Measurements from ENCODE around the gene USH1C.
A peak's percentile ranks its signal among the peaks of the same experiment; 100 is the strongest.

The USH1C gene

DNA sequence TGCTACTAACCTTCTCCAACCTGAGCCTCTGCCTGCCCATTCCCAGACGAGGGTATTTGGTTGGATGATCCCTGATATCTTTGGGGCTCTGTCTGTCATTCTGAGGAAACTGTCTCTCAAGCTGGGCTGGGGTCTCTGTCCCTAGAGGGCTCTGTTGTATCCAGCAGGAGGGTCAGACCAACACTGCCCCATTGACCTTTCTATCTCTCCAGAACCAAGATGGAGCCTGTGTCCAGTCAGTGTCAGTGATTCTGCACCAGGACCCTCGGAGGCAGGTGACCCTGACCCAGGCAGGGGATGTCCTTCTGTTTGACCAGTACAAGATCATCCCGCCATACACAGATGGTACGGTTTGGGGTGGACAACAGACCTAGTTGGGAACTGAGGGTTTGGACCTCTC is 24.7 kb upstream of the USH1C start:
- DNase-seq = no peak

GRCh38 chr11:17564687-17565042 is 20.4 kb upstream of the USH1C start:
- DNase-seq = no peak

DNA sequence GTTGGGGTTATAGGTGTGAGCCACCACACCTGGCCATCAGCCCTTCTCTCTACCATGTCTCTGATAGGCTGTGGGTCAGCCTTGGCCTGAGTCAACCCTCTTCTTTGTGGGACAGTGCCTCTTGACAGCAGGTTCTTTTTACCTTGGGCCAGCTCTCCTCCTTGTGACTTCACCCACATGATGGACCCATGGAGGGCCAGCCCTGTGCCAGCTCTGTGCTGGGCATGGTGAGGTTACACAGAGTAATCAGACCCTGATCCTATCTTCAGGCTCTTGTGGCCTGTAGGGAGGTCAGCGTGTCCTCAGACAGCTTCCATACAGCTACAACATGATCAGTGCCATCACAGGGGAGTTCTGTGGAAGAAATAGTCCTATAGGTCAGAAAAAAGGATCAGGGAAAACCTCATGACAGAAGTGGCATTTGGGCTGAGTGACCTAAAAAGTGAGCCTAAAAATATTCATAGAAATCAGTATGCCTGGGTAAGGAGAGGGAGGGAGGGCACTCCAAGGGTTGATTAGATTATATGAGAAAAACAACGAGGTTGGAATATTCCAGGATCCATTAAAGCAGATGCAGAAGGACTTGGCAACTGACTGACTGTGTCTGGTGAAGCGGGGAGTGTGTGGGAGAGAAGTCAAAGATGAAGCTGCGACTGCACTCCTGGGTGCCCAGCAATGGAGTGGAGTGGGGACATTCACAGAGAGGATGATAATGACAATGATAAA is 19.9 kb upstream of the USH1C start:
- peak; percentile 2 for DNase-seq

DNA sequence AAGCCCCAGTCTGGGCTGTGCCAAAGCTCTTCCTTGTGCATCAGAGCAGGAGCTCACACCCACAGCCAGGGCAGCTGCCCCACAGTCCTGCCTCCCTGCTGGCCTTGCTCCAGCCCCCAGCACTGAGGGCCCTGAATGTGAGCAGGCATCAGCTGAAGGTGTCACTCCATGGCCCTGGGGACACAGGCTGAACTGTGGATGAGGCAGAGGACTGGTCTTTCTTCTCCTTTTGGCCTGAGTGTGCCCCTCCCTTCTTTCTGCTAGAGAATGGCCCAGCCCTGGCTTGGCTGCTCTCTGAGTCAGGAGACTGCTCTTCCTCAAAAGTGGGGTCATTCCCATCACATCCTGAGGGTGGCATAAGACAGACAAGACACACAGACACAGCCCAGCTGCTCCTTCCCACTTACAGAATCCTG is 19.0 kb upstream of the USH1C start:
- peak; percentile 15 for DNase-seq

DNA sequence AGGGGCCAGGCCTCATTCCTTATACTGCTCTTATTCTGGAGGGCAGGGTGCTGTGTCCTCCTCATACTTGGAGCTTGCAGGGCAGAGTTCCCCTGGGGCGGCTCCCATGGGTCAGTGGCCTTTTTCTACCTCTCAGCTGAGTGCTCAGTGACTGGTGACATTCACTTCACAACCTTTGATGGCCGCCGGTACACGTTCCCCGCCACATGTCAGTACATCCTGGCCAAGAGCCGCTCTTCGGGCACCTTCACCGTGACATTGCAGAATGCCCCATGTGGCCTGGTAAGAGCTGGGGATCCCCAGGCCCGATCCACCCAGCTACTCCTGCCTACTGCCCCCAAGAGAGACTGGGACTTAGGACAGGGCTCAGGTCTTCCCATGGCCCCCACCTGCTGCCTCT is 17.3 kb upstream of the USH1C start:
- no peak for DNase-seq

DNA sequence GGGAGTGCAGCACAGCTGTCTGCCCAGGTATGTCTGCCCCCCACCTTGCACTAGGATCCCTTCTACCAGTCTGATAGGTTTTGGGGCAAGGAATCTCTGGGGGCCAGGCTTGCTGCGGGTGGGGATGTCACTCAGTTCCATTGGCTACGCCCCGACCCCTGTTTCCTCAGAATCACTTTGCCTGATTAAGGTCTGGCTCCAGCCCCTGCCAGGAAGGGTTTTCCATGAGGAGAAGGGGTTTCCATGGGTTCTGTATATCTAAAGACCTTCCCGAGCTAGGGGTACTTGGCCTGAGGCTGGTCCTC is 16.8 kb upstream of the USH1C start:
- DNase-seq = no peak

- DNase-seq = no peak
Observed at GRCh38 chr11:17560281-17561110, 16.3 kb upstream of the USH1C start.

DNA sequence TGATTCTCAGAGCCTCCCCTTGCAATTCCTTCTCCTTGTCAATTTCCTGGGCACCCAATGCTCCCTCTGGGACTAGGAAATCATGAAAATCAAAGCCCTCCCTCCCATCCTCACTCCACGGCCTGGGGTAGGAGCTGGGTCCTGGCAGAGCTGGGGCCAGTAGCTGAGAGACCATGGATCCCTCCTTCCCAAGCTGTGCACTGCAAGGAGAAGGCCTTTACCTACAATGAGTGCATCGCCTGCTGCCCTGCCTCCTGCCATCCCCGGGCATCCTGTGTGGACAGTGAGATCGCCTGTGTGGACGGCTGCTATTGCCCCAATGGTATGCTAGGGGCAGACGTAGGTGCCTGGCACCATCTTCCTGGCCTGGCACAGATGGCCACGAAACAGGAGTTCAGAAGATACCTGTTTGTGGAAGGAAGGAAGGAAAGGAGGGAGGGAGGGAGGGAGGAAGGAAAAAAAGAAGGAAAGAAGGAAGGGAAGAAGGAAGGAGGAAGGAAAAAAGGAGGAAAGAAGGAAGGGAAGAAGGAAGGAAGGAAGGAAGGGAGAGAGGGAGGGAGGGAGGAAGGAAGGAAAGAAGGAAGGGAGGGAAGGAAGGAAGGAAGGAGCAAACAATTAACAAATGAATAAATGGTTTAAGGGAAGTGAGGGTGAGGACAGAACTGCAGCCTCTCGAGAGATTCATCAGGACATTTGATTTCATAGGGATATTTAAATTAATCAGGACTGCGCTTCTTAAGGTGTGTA is 15.3 kb upstream of the USH1C start:
- DNase-seq = no peak

GRCh38 chr11:17558916-17559315 is 14.7 kb upstream of the USH1C start:
- DNase-seq = no peak

GRCh38 chr11:17558025-17558780 is 14.0 kb upstream of the USH1C start:
- no peak for DNase-seq

DNA sequence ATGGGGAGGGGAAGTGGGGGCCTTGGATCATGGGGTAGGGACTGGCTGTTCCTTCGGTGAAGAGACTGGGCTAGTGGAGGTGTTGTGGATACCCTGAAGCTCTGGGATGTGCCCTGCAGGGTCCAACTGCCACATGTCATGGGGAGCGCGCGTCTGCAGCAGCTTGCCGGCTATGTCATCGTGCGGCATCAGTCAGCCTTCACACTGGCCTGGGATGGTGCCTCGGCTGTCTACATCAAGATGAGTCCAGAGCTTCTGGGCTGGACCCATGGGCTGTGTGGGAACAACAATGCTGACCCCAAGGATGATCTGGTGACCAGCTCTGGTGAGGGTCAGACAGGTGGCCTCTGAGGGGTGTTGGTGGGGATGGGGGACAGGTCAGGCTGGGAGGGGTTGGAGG is 12.8 kb upstream of the USH1C start:
- peak; percentile 1 for DNase-seq

DNA sequence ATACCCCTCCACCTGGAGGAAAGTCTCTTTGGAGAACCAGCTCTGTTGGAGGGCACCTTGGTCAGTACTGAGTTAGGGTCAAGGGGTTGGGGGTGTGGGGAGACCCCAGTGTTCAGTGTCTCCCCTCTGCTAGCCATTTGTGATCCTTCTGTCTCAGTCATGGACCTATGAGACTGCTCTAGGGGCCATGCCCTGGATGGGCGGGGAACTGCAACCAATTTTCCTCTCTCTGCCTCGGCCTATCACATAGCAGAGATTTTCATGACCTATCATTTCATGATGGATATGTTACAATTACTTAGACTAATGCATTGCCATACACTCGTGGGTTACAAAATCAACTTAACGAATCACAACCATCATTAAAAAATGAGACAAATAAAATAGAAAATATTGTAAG is 10.3 kb upstream of the USH1C start:
- DNase-seq = no peak

DNA sequence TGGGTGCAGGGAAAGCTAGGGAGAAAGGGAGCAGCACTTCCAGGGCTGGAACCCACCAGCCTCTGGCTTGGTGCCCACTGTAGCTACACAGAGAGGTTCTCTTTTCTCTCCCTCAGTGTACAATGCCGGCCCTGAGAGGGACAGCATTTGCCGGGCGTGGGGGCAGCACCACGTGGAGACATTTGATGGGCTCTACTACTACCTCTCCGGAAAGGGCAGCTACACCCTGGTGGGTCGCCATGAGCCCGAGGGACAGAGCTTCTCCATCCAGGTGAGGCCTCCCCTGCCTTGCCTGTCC is 9.0 kb upstream of the USH1C start:
- DNase-seq = no peak

GRCh38 chr11:17552392-17553248 is 8.4 kb upstream of the USH1C start:
- DNase-seq = no peak

GRCh38 chr11:17552041-17552355 is 7.8 kb upstream of the USH1C start:
- no peak for DNase-seq

DNA sequence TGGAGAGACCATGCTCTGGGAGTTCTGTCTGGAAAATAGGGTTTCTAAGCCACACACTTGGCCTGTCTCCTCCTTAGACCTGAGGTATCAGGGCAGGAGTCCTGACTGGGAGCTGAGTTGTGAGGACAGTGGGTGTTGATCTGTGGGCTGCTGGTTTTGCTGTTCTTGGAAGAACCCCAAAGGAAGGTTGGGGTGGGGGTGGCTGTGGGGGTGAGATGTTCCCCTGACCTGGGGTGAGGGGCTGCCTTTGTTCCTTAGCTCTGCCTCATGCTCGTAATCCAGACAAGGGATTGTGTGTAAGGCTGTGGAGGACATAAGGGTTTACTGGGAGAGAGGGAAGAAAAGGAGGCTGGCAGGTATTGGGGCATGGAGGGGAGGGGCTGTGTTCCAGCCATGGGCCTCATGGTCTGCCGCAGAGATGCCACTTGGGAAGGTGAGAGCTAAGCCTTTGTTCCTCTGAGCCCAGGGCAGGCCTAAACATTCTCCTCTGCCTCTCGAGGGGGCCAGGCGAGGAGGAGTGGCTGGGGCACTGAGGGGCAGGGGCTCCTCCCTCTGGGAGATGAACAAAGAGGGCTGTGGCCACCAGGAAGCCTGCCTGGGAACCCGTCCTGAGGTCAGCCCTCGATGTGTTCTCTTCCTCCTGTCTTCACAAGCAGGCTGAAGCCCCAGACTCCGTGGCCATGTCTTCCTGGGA is 7.3 kb upstream of the USH1C start:
- DNase-seq = peak; percentile 15

DNA sequence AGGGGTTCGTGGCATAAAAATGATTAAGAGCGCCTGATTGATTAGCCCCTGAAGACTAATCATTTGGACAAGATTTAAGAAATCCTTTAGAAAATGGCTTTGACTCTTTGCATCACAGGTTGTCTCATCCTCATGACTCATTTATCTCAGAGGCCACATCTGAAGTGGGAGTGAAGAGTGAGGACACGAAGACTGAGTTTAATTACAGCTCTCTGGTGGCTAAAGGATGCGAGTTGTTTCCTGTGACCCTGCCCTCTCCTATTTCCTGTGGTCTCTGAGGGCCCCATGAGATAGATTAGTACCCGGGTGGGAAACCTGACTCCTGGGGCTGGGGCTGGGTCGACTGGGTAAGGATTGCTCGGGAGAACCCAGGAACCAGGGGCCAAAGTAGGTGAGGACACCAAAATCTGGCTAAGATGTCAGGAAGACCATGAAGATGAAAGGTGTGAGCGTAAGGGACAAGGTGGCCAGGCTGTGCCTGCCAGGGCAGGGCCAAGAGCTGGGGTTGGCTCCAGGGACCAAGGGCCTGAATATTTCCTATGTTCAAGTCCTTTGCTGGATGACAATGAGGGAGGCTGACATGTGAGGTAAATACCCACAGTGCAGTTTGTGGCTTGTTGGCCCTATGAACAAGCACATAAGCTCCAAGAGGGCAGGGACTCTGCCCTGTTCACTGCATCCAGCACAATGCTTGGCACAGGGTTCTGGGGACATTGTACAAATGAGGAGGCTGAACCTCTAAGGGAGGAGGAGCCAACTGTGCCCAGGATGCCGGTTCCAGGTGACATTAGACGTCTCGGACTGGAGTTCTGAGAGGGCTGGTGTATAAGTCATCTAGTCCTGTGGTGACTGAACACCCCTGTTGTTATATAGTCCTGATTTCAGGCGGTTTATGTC is 6.5 kb upstream of the USH1C start:
- peak; percentile 7 for DNase-seq

GRCh38 chr11:17548444-17548843 is 4.2 kb upstream of the USH1C start:
- peak; percentile 7 for DNase-seq

DNA sequence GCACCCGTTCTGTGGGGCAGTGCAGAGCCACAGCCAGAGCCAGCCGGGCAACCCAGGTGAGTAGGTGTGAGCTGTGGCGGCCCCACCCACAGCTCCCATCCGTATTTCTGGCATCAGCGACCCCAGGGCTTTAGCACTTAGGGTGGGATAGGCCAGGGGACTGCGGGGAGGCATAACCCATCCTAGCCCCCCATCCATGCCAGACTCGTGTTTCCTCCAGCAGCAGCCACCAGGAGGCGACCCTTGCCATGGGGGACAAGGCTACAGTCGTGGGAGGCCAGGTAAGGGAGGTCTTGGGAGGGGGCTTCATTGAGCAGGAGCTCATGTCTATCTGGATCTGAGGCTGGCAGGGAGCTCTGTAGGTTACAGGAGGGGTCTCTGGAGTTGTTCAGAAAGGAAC is 3.7 kb upstream of the USH1C start:
- DNase-seq = peak; percentile 12

DNA sequence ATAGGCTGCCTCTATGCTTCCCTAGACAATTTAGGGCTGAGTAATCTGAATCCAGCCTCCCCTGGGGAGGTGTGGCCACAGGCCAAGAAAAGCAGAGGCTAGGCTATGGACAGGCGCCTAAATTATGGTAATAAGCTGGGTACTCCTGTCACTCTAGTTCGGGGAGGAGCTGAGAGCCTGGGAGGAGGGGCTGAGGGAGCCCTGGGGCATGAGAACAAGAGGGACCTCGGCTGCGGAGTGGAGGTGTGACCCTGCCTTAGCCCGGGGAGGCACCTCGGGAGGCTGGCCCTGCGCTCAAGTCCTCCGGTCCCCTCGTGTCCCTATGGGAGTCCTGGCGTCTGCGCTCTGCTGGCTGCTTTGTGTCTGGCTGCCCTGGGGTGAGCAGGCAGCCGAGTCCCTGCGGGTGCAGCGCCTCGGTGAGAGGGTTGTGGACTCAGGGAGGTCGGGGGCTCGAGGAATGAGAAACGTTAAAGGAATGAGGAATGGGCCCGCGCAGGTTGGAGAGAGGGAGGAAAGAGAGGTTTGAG is 2.9 kb upstream of the USH1C start, which contains the start of gene OTOG:
OTOG (plus strand) TSS at position 209 of the 527 bp plus-strand sequence; CDS start at position 323, 114 bp downstream.
- no peak for DNase-seq
